ENCODE data around the gene PDE6A.
"Not testable (repeated sequence)": the region's sequence is repeated elsewhere in the genome, so short reads cannot be mapped to it uniquely, and the experiment has no call there.

The PDE6A gene

GRCh38 chr5:149881874-149882273 lies 62.7 kb downstream of the PDE6A start:
- Histone ChIP-seq H3K9me3 (ENCODE audit: control insufficient read depth, insufficient read depth, low read length) (no peaks in the 10 kb centered on the region), H3K79me2 (ENCODE audit: control insufficient read depth, low read length) (no peaks in the 10 kb centered on the region), H3K27ac (ENCODE audit: low read depth, low read length) (no peak overlapping the region), H4K20me1 (ENCODE audit: control insufficient read depth, insufficient read depth, low read depth, low read length) (no peaks in the 10 kb centered on the region), H3K4me2 (ENCODE audit: low read length) (no peak overlapping the region), H3F3A (ENCODE audit: control insufficient read depth, insufficient read depth) (no peaks in the 10 kb centered on the region), H3K4me1 (ENCODE audit: control insufficient read depth, low read length) (0 out of 2 replicates have a peak, but pooled peaks cover 3% of the 10 kb centered on the region), H3K4me3 (ENCODE audit: low read length) (no peak overlapping the region), H3K36me3 (ENCODE audit: control insufficient read depth, low read length) (no peaks in the 10 kb centered on the region), H3K9me2 (replicated peaks; ENCODE audit: control insufficient read depth, low read length) (no peaks in the 10 kb centered on the region), H3K27me3 (ENCODE audit: control insufficient read depth, low read length) (0 out of 2 replicates have a peak, but pooled peaks cover 7% of the 10 kb centered on the region)
- TF ChIP-seq, protein P1, sequence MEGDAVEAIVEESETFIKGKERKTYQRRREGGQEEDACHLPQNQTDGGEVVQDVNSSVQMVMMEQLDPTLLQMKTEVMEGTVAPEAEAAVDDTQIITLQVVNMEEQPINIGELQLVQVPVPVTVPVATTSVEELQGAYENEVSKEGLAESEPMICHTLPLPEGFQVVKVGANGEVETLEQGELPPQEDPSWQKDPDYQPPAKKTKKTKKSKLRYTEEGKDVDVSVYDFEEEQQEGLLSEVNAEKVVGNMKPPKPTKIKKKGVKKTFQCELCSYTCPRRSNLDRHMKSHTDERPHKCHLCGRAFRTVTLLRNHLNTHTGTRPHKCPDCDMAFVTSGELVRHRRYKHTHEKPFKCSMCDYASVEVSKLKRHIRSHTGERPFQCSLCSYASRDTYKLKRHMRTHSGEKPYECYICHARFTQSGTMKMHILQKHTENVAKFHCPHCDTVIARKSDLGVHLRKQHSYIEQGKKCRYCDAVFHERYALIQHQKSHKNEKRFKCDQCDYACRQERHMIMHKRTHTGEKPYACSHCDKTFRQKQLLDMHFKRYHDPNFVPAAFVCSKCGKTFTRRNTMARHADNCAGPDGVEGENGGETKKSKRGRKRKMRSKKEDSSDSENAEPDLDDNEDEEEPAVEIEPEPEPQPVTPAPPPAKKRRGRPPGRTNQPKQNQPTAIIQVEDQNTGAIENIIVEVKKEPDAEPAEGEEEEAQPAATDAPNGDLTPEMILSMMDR (IDR thresholded peaks at IDR 0.05; ENCODE audit: low read depth, low read length, poor library complexity, severe bottlenecking), result no peak
- no peak for TF ChIP-seq EZH2phosphoT487 (IDR thresholded peaks at IDR 0.05; ENCODE audit: borderline replicate concordance, low read length)

GRCh38 chr5:149881069-149881622 lies 63.4 kb downstream of the PDE6A start:
- H3K27ac ChIP-seq (ENCODE audit: low read depth, low read length), result no peak overlapping the region
- H3K9me3 ChIP-seq (ENCODE audit: control insufficient read depth, insufficient read depth, low read length), result no peaks in the 10 kb centered on the region
- 0 out of 2 replicates have a peak, but pooled peaks cover 7% of the 10 kb centered on the region for H3K27me3 ChIP-seq (ENCODE audit: control insufficient read depth, low read length)
- TF ChIP-seq EZH2phosphoT487 (IDR thresholded peaks at IDR 0.05; ENCODE audit: borderline replicate concordance, low read length), result no peak
- TF ChIP-seq, protein P1 (IDR thresholded peaks at IDR 0.05; ENCODE audit: low read depth, low read length, poor library complexity, severe bottlenecking), result no peak
- 0 out of 2 replicates have a peak, but pooled peaks cover 3% of the 10 kb centered on the region for H3K4me1 ChIP-seq (ENCODE audit: control insufficient read depth, low read length)
- no peaks in the 10 kb centered on the region for H3K9me2 ChIP-seq (replicated peaks; ENCODE audit: control insufficient read depth, low read length)
- H4K20me1 ChIP-seq (ENCODE audit: control insufficient read depth, insufficient read depth, low read depth, low read length), result no peaks in the 10 kb centered on the region
- no peaks in the 10 kb centered on the region for H3F3A ChIP-seq (ENCODE audit: control insufficient read depth, insufficient read depth)
- H3K79me2 ChIP-seq (ENCODE audit: control insufficient read depth, low read length), result no peaks in the 10 kb centered on the region
- H3K4me3 ChIP-seq (ENCODE audit: low read length), result no peak overlapping the region
- H3K36me3 ChIP-seq (ENCODE audit: control insufficient read depth, low read length), result no peaks in the 10 kb centered on the region
- H3K4me2 ChIP-seq (ENCODE audit: low read length), result no peak overlapping the region

- H3K36me3 ChIP-seq (ENCODE audit: control insufficient read depth, low read length); H4K20me1 ChIP-seq (ENCODE audit: control insufficient read depth, insufficient read depth, low read depth, low read length); H3K79me2 ChIP-seq (ENCODE audit: control insufficient read depth, low read length); H3K9me2 ChIP-seq (replicated peaks; ENCODE audit: control insufficient read depth, low read length); H3K27me3 ChIP-seq (ENCODE audit: control insufficient read depth, low read length); H3K4me3 ChIP-seq (ENCODE audit: low read length); H3K27ac ChIP-seq (ENCODE audit: low read depth, low read length); H3F3A ChIP-seq (ENCODE audit: control insufficient read depth, insufficient read depth); H3K4me2 ChIP-seq (ENCODE audit: low read length); H3K9me3 ChIP-seq (ENCODE audit: control insufficient read depth, insufficient read depth, low read length); H3K4me1 ChIP-seq (ENCODE audit: control insufficient read depth, low read length): not testable (repeated sequence)
These were observed 65.0 kb downstream of the PDE6A start for GRCh38 chr5:149879593-149879992.

DNA sequence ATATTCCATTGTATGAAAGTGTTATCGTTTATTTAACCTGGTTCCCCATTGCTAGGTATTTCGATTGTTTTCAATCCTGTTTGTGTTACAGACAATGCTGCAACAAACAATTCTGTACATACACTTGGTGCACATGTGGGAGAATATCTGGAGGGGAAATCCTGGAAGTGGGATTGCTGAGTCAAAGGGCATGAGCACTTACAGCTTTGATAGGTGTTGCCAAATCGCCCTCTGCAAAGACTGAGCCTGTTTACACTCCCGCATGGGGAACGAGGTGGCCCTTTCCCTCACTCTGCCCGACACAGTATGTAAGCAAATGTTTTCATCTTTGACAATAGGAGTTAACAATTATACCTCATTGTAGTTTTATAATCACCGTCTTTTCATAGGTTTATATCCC lies 66.2 kb downstream of the PDE6A start:
- Histone ChIP-seq H3K4me1 (ENCODE audit: control insufficient read depth, low read length) (0 out of 2 replicates have a peak, but pooled peaks cover 3% of the 10 kb centered on the region), H3K36me3 (ENCODE audit: control insufficient read depth, low read length) (no peaks in the 10 kb centered on the region), H3K4me2 (ENCODE audit: low read length) (no peak overlapping the region), H3K9me3 (ENCODE audit: control insufficient read depth, insufficient read depth, low read length) (no peaks in the 10 kb centered on the region), H3K9me2 (replicated peaks; ENCODE audit: control insufficient read depth, low read length) (no peaks in the 10 kb centered on the region), H3K27ac (ENCODE audit: low read depth, low read length) (no peak overlapping the region), H4K20me1 (ENCODE audit: control insufficient read depth, insufficient read depth, low read depth, low read length) (no peaks in the 10 kb centered on the region), H3K27me3 (ENCODE audit: control insufficient read depth, low read length) (0 out of 2 replicates have a peak, but pooled peaks cover 7% of the 10 kb centered on the region), H3K4me3 (ENCODE audit: low read length) (no peak overlapping the region), H3K79me2 (ENCODE audit: control insufficient read depth, low read length) (no peaks in the 10 kb centered on the region), H3F3A (ENCODE audit: control insufficient read depth, insufficient read depth) (no peaks in the 10 kb centered on the region)
- no peak for TF ChIP-seq EZH2phosphoT487 (IDR thresholded peaks at IDR 0.05; ENCODE audit: borderline replicate concordance, low read length)
- TF ChIP-seq, protein P1 (IDR thresholded peaks at IDR 0.05; ENCODE audit: low read depth, low read length, poor library complexity, severe bottlenecking), result no peak

Measured in DOHH2 (cell line).